ENCODE data around the gene OGFOD3.

DNA sequence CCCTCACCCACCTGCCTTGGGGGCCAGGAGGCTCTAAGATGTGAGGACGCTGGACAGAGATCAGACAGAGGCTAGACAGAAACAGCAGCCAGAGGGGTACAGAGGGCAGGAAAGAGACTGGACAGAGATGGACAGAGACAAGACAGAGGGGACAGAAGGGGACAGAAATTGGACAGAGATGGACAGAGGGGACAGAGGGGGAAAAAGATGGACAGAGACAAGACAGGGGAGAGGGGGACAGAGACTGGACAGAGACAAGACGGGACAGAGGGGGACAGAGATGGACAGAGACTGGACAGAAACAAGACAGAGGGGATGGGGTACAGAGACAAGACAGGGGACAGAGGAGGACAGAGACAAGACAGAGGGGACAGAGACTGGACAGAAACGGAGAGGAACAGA lies 30.7 kb downstream of the OGFOD3 start:
- TF ChIP-seq POLR2A (IDR thresholded peaks at IDR 0.05) (no peak), EP300 (IDR thresholded peaks at IDR 0.05) (no peak)
- TF ChIP-seq, protein P1, sequence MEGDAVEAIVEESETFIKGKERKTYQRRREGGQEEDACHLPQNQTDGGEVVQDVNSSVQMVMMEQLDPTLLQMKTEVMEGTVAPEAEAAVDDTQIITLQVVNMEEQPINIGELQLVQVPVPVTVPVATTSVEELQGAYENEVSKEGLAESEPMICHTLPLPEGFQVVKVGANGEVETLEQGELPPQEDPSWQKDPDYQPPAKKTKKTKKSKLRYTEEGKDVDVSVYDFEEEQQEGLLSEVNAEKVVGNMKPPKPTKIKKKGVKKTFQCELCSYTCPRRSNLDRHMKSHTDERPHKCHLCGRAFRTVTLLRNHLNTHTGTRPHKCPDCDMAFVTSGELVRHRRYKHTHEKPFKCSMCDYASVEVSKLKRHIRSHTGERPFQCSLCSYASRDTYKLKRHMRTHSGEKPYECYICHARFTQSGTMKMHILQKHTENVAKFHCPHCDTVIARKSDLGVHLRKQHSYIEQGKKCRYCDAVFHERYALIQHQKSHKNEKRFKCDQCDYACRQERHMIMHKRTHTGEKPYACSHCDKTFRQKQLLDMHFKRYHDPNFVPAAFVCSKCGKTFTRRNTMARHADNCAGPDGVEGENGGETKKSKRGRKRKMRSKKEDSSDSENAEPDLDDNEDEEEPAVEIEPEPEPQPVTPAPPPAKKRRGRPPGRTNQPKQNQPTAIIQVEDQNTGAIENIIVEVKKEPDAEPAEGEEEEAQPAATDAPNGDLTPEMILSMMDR (IDR thresholded peaks at IDR 0.05) = no peak
